B cell (primary cell): ENCODE measurements around the gene ZNF25. TPM values are rescaled to one million over a fixed set of nuclear protein-coding genes. Genes with fewer than 3 reads are reported as not detected.
A peak's percentile ranks its signal among the peaks of the same experiment; 100 is the strongest.

Experiments used
- ATAC-seq: fragments of 200-7000 bp; cut with Tn5 transposase; one replicate; pipeline ENCODE4 v1.10.0; 2021; ENCODE audit warnings: low read depth, mild to moderate bottlenecking, moderate number of reproducible peaks, moderate library complexity
- CTCF ChIA-PET: fragments of 350-600 bp; sonication (Branson Sonifier 250); formaldehyde crosslinking; loops from one replicate; lab custom pipeline; 2021; ENCODE audit warnings: antibody characterized with exemption, inconsistent platforms; lab: Charles Lee
- POLR2A ChIA-PET: fragments of 350-600 bp; sonication (Branson Sonifier 250); formaldehyde crosslinking; loops from one replicate; lab custom pipeline; 2021; ENCODE audit warnings: antibody characterized with exemption; lab: Charles Lee
- DNase-seq: peaks from one replicate; pipeline ENCODE4 v3.0.0; 2013
- H2AFZ ChIP-seq: 2 replicates; pipeline ENCODE4 v1.6.1; 2012; ENCODE audit warnings: mild to moderate bottlenecking, low read depth, low read length; ENCODE audit not compliant: insufficient read depth, poor library complexity, severe bottlenecking
- H3K27ac ChIP-seq, 2 donors: 1 replicate in 1 of 2; 2 replicates in 1 of 2; pipeline ENCODE4 v1.5.1; 2012 to 2013; ENCODE audit warnings: low read length in 2 of 2, mild to moderate bottlenecking in 2 of 2, moderate library complexity in 1 of 2
- H3K27me3 ChIP-seq, 4 experiments: fragments of 200-600 bp in 1 of 4; sonication (generic) in 1 of 4; replicated peaks in 1 of 4; 1 replicate in 2 of 4; 2 replicates in 2 of 4; pipeline versions ENCODE4 v1.6.1 to v1.7.0; 2013 to 2016; ENCODE audit warnings: low read length in 3 of 4, mild to moderate bottlenecking in 2 of 4, mixed read lengths in 1 of 4, moderate library complexity in 1 of 4; ENCODE audit not compliant: insufficient read depth in 4 of 4, control insufficient read depth in 3 of 4; ENCODE audit errors: control extremely low read depth in 1 of 4
- H3K36me3 ChIP-seq, 2 experiments: replicated peaks in 1 of 2; 1 replicate in 1 of 2; 2 replicates in 1 of 2; pipeline versions ENCODE4 v1.6.1 to v1.7.1; 2013; ENCODE audit warnings: low read length in 1 of 2; ENCODE audit not compliant: insufficient read depth in 2 of 2, control insufficient read depth in 1 of 2; ENCODE audit errors: control extremely low read depth in 1 of 2, extremely low read depth in 1 of 2
- H3K4me1 ChIP-seq, 2 donors: fragments of 200-600 bp in 1 of 2; sonication (generic) in 1 of 2; 1 replicate in 1 of 2; 2 replicates in 1 of 2; pipeline versions ENCODE4 v1.5.1 to v1.6.1; 2013 to 2017; ENCODE audit warnings: low read length in 2 of 2; ENCODE audit not compliant: control insufficient read depth in 2 of 2, insufficient read depth in 2 of 2
- H3K4me2 ChIP-seq: replicated peaks from 2 replicates; pipeline ENCODE3; 2012; ENCODE audit warnings: mild to moderate bottlenecking, low read depth, low read length; ENCODE audit not compliant: poor library complexity, severe bottlenecking
- H3K4me3 ChIP-seq, 5 experiments: fragments of 200-600 bp in 1 of 5; sonication (generic) in 1 of 5; 1 replicate in 3 of 5; 2 replicates in 2 of 5; pipeline versions ENCODE4 v1.5.1 to v1.7.0; 2011 to 2016; ENCODE audit warnings: low read length in 4 of 5, mild to moderate bottlenecking in 4 of 5, low read depth in 2 of 5, control low read depth in 1 of 5, moderate library complexity in 1 of 5; ENCODE audit not compliant: insufficient read depth in 1 of 5; ENCODE audit errors: control extremely low read depth in 1 of 5, extremely low read depth in 1 of 5
- H3K79me2 ChIP-seq: fragments of 200-600 bp; sonication (generic); one replicate; pipeline ENCODE4 v1.6.0; 2016; ENCODE audit warnings: low read length; ENCODE audit not compliant: control insufficient read depth, insufficient read depth
- H3K9ac ChIP-seq: fragments of 200-600 bp; sonication (generic); 2 replicates; pipeline ENCODE4 v1.6.1; 2017; ENCODE audit warnings: mild to moderate bottlenecking, low read length, moderate library complexity
- H3K9me3 ChIP-seq, 3 donors: one replicate each; pipeline versions ENCODE4 v1.6.1 to v1.7.1; 2013; ENCODE audit warnings: low read length in 2 of 3; ENCODE audit not compliant: control insufficient read depth in 2 of 3, insufficient read depth in 1 of 3; ENCODE audit errors: control extremely low read depth in 1 of 3
- H4K20me1 ChIP-seq: 2 replicates; pipeline ENCODE4 v1.6.0; 2012; ENCODE audit warnings: mild to moderate bottlenecking, low read length; ENCODE audit not compliant: insufficient read depth, control insufficient read depth, poor library complexity, severe bottlenecking
- H3K27ac Mint-ChIP-seq: one replicate; pipeline ENCODE4 v1.8.0; 2021; ENCODE audit warnings: mixed read lengths
- H3K27me3 Mint-ChIP-seq: one replicate; pipeline ENCODE4 v1.8.0; 2021; ENCODE audit warnings: mixed read lengths
- H3K4me1 Mint-ChIP-seq: one replicate; pipeline ENCODE4 v1.8.0; 2021; ENCODE audit warnings: mixed read lengths
- H3K4me3 Mint-ChIP-seq: one replicate; pipeline ENCODE4 v1.8.0; 2021; ENCODE audit warnings: mixed read lengths
- H3K9me3 Mint-ChIP-seq: one replicate; pipeline ENCODE4 v1.8.0; 2022; ENCODE audit warnings: mixed read lengths; ENCODE audit not compliant: insufficient read depth
- EZH2 ChIP-seq: IDR thresholded peaks from 2 replicates; pipeline ENCODE4 v1.6.1; 2012; ENCODE audit warnings: borderline replicate concordance, low read depth, mild to moderate bottlenecking, moderate library complexity, low read length; ENCODE audit not compliant: insufficient read depth, poor library complexity, severe bottlenecking
- WGBS: methylation state at CpG from one replicate; pipeline ENCODE4 v1.1.5; 2013; ENCODE audit warnings: missing lambda C conversion rate; ENCODE audit not compliant: insufficient coverage; 5-methylcytosine and 5-hydroxymethylcytosine counted together
- intact Hi-C: fragments of 100-400 bp; cut with micrococcal nuclease; formaldehyde crosslinking; loops from one replicate; pipeline ENCODE4 v1.10.0; 2022
- polyA plus RNA-seq: library from polyadenylated mRNA; depleted of rRNA; stranded (reverse); fragments of >200 nt; gene quantifications from 2 replicates; pipeline ENCODE4 v1.2.3, GENCODE V29; 2012
- total RNA-seq, 2 donors: library from RNA; stranded (reverse); fragments of 120-200 nt in 1 of 2; gene quantifications; 1 replicate in 1 of 2; 2 replicates in 1 of 2; pipeline versions ENCODE4 v1.2.3 to v1.2.4, GENCODE V29; 2013 to 2022
- TF ChIP-seq, protein P1 (sequence below): fragments of 200-600 bp; IDR thresholded peaks from one replicate; pipeline ENCODE4 v1.8.0; 2022; ENCODE audit warnings: antibody characterized with exemption, mild to moderate bottlenecking

ZNF25 gene
- total and polyA plus RNA-seq, 2 donors (not counting 1 experiment from before 2014, with no cell fraction given) = 4.1 to 6.4 TPM

DNA sequence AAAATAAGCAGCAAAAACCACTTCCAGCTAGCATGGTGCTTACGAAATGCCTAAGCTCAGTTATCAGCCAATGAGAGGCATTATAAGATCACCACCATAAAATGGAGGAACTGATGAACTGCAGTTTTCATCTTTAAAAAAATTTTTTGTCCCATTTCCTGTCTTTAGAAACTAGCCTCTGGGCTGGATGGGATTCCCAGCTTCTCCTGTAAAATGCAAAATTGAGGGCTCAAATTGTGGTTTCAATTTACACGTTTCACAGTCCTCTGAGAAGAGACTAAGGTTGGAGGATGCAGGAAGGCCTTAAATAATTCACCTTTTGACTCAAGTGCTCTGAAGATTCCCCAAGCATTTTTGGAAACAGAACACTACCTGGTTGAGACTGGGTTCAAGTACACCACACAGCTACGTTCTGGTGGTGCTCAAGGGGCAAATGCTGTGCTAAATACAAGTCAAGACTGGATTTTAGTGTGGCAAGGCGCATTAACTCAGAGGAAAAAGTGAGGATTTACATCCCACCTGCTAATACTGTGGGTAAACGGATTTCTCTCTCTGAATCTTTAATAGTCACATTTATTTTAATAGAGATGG, 951 bp downstream of the ZNF25 start:
- ATAC-seq = no peak
- intact Hi-C loops = loop anchor here (5.0 kb wide), 1 partner anchor 382 kb away; no protein-coding TSS in a partner anchor
- peaks cover 0 to 1% of the 10 kb centered on the region in 2 experiments for H3K36me3 ChIP-seq

DNA sequence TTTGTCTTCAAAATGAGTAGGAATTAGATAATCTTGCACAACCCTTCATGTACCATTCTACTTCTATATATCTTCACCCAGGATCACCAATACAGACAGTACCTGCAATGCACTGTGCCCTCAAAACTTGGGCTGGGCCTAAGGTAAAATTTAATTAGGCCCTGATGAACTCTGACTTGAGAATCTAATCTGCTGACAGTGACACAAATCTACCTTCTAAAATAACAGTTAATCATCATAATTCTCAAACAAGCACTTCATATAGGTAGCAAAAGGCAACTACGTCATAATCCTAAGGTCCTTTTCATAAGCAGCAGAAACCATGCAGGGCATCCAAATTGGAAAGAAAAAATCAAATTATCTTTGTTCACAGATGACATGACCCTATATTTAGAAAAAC, 4.1 kb downstream of the ZNF25 start:
- CTCF ChIA-PET = interaction anchor here (0.7 kb wide), 1 partner anchor 1250 kb away, joined by 3 read pairs; no protein-coding TSS in a partner anchor

More for the DNA sequence above, 951 bp downstream of the ZNF25 start:
- H3K27ac ChIP-seq = peak overlapping the region; percentile 88 to 94
- peaks cover 9 to 13% of the 10 kb centered on the region in 2 donors for H3K4me1 ChIP-seq
- CTCF ChIA-PET = interaction anchor here (0.6 to 2.8 kb wide), 5 partner anchors 25 to 186 kb away, joined by 3 to 31 read pairs (median 3); partner anchors contain the start of gene ZNF33A
- WGBS = 60% methylated on average over 1 of the region's 5 CpGs
- DNase-seq = no peak
- Mint-ChIP-seq H3K4me3 (peak overlapping the region; percentile 95), H3K9me3 (no peaks in the 10 kb centered on the region), H3K27ac (peak overlapping the region; percentile 99), H3K27me3 (no peaks in the 10 kb centered on the region), H3K4me1 (peaks cover 17% of the 10 kb centered on the region)
- H3K27me3 ChIP-seq = no peaks in the 10 kb centered on the region
- H2AFZ ChIP-seq = peak overlapping the region; percentile 95
- POLR2A ChIA-PET = interaction anchor here (1.0 to 2.6 kb wide), 2 partner anchors 35 to 118 kb away, joined by 3 to 23 read pairs; partner anchors contain the start of gene ZNF33A
- H3K79me2 ChIP-seq = peaks cover 21% of the 10 kb centered on the region
- peak overlapping the region; percentile 62 to 84 (median 72) for H3K4me3 ChIP-seq
- peak overlapping the region; percentile 83 for H3K4me2 ChIP-seq
- H4K20me1 ChIP-seq = no peaks in the 10 kb centered on the region
- TF ChIP-seq EZH2 = no peak
- TF ChIP-seq, protein P1, sequence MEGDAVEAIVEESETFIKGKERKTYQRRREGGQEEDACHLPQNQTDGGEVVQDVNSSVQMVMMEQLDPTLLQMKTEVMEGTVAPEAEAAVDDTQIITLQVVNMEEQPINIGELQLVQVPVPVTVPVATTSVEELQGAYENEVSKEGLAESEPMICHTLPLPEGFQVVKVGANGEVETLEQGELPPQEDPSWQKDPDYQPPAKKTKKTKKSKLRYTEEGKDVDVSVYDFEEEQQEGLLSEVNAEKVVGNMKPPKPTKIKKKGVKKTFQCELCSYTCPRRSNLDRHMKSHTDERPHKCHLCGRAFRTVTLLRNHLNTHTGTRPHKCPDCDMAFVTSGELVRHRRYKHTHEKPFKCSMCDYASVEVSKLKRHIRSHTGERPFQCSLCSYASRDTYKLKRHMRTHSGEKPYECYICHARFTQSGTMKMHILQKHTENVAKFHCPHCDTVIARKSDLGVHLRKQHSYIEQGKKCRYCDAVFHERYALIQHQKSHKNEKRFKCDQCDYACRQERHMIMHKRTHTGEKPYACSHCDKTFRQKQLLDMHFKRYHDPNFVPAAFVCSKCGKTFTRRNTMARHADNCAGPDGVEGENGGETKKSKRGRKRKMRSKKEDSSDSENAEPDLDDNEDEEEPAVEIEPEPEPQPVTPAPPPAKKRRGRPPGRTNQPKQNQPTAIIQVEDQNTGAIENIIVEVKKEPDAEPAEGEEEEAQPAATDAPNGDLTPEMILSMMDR = no peak
- no peaks in the 10 kb centered on the region for H3K9me3 ChIP-seq
- H3K9ac ChIP-seq = peak overlapping the region; percentile 91

More for the DNA sequence above, 4.1 kb downstream of the ZNF25 start:
- no CpG with 5 or more reads among the region's 1 CpG for WGBS
- no peak for ATAC-seq
- Histone ChIP-seq H3K4me3 (no peak overlapping the region), H3K4me2 (no peak overlapping the region), H3K27ac (no peak overlapping the region), H3K79me2 (peaks cover 28% of the 10 kb centered on the region), H4K20me1 (no peaks in the 10 kb centered on the region), H3K27me3 (no peaks in the 10 kb centered on the region), H3K4me1 (peaks cover 9 to 13% of the 10 kb centered on the region in 2 donors), H3K36me3 (peaks cover 0 to 3% of the 10 kb centered on the region in 2 experiments), H3K9ac (no peak overlapping the region), H2AFZ (no peak overlapping the region), H3K9me3 (peaks cover 0 to 3% (median 2%) of the 10 kb centered on the region in 3 donors)
- intact Hi-C loops = no loop called here
- POLR2A ChIA-PET = no interaction called here
- peaks cover 17% of the 10 kb centered on the region for H3K4me1 Mint-ChIP-seq
- no peaks in the 10 kb centered on the region for H3K27me3 Mint-ChIP-seq
- no peak overlapping the region for H3K4me3 Mint-ChIP-seq
- no peak overlapping the region for H3K27ac Mint-ChIP-seq
- H3K9me3 Mint-ChIP-seq = no peaks in the 10 kb centered on the region
- no peak for DNase-seq
- TF ChIP-seq, protein P1 = no peak
- TF ChIP-seq EZH2 = no peak
